ENCODE results near the gene KCNMA1. TPM values are rescaled to one million over a fixed set of nuclear protein-coding genes. Genes with fewer than 3 reads are reported as not detected.

KCNMA1 gene
- total and polyA plus RNA-seq, 2 donors (not counting 1 experiment from before 2014, with no cell fraction given) = 0.82 to 3.1 TPM

DNA sequence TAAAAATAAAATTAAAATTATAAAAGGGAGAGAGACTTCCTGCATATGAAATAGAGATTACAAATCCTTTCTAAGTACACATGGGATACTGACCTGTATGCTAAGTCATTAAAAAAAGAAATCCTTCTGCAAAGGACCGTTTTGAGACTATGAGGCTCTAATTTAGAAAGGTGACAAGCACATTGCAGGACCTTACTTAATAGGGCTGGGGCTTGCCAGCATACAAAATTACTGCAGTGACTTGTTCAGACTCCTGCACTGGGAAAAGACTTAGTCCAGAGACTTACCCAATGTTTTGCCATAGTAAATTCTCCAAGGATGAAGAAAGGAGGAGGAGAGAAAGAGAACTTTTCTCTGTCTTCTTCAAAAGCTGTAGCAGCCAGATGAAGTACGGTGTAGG lies 193.6 kb downstream of the KCNMA1 start:
- POLR2A ChIA-PET = no interaction called here
- intact Hi-C loops (cut with micrococcal nuclease) = no loop called here
- Histone ChIP-seq H3K27ac (ENCODE audit: low read length in 2 of 2) (no peak overlapping the region), H3K36me3 (replicated peaks in 1 of 2; ENCODE audit: control extremely low read depth in 1 of 2, control insufficient read depth in 1 of 2, extremely low read depth in 1 of 2, insufficient read depth in 2 of 2, low read length in 1 of 2) (no peaks in the 10 kb centered on the region), H3K4me3 (ENCODE audit: control extremely low read depth in 1 of 5, extremely low read depth in 1 of 5, insufficient read depth in 1 of 5, low read depth in 2 of 5, low read length in 4 of 5) (no peak overlapping the region), H4K20me1 (ENCODE audit: control insufficient read depth, insufficient read depth, low read length, poor library complexity, severe bottlenecking) (no peaks in the 10 kb centered on the region), H3K9ac (ENCODE audit: low read length) (no peak overlapping the region), H3K9me3 (ENCODE audit: control extremely low read depth in 1 of 3, control insufficient read depth in 2 of 3, insufficient read depth in 1 of 3, low read length in 2 of 3) (no peaks in the 10 kb centered on the region), H3K4me2 (replicated peaks; ENCODE audit: low read depth, low read length, poor library complexity, severe bottlenecking) (no peak overlapping the region), H3K4me1 (ENCODE audit: control insufficient read depth in 2 of 2, insufficient read depth in 2 of 2, low read length in 2 of 2) (no peaks in the 10 kb centered on the region), H3K79me2 (ENCODE audit: control insufficient read depth, insufficient read depth, low read length) (no peaks in the 10 kb centered on the region), H3K27me3 (replicated peaks in 1 of 4; ENCODE audit: control extremely low read depth in 1 of 4, control insufficient read depth in 3 of 4, insufficient read depth in 4 of 4, low read length in 3 of 4) (peaks cover 0 to 3% (median 0%) of the 10 kb centered on the region in 4 experiments), H2AFZ (ENCODE audit: insufficient read depth, low read depth, low read length, poor library complexity, severe bottlenecking) (no peak overlapping the region)
- Mint-ChIP-seq H3K27ac (no peak overlapping the region), H3K27me3 (no peaks in the 10 kb centered on the region), H3K9me3 (ENCODE audit: insufficient read depth) (no peaks in the 10 kb centered on the region), H3K4me1 (no peaks in the 10 kb centered on the region), H3K4me3 (no peak overlapping the region)
- ATAC-seq (ENCODE audit: low read depth) (no peak), DNase-seq (no peak)
- no peak for TF ChIP-seq EZH2 (IDR thresholded peaks at IDR 0.05; ENCODE audit: borderline replicate concordance, insufficient read depth, low read depth, low read length, poor library complexity, severe bottlenecking)
- no peak for TF ChIP-seq CTCF (IDR thresholded peaks at IDR 0.05)
- no CpG with 5 or more reads among the region's 2 CpGs for WGBS (ENCODE audit: insufficient coverage)
- CTCF ChIA-PET = no interaction called here

- no peak for DNase-seq
- 82% methylated on average over 5 of the region's 6 CpGs for WGBS (ENCODE audit: insufficient coverage)
Observed at GRCh38 chr10:77442699-77443189, 194.9 kb downstream of the KCNMA1 start.

More at GRCh38 chr10:77442699-77443189, 194.9 kb downstream of the KCNMA1 start:
- no peaks in the 10 kb centered on the region for H3K79me2 ChIP-seq (ENCODE audit: control insufficient read depth, insufficient read depth, low read length)
- CTCF ChIA-PET = no interaction called here
- H3K27me3 Mint-ChIP-seq = no peaks in the 10 kb centered on the region
- no peak for TF ChIP-seq EZH2 (IDR thresholded peaks at IDR 0.05; ENCODE audit: borderline replicate concordance, insufficient read depth, low read depth, low read length, poor library complexity, severe bottlenecking)
- no peak for TF ChIP-seq CTCF (IDR thresholded peaks at IDR 0.05)
- no peak overlapping the region for H3K4me2 ChIP-seq (replicated peaks; ENCODE audit: low read depth, low read length, poor library complexity, severe bottlenecking)
- H3K4me1 Mint-ChIP-seq = no peaks in the 10 kb centered on the region
- H3K4me1 ChIP-seq (ENCODE audit: control insufficient read depth in 2 of 2, insufficient read depth in 2 of 2, low read length in 2 of 2) = no peaks in the 10 kb centered on the region
- no peak overlapping the region for H2AFZ ChIP-seq (ENCODE audit: insufficient read depth, low read depth, low read length, poor library complexity, severe bottlenecking)
- ATAC-seq (ENCODE audit: low read depth) = no peak
- H3K9ac ChIP-seq (ENCODE audit: low read length) = no peak overlapping the region
- no peaks in the 10 kb centered on the region for H3K36me3 ChIP-seq (replicated peaks in 1 of 2; ENCODE audit: control extremely low read depth in 1 of 2, control insufficient read depth in 1 of 2, extremely low read depth in 1 of 2, insufficient read depth in 2 of 2, low read length in 1 of 2)
- H3K27ac ChIP-seq (ENCODE audit: low read length in 2 of 2) = no peak overlapping the region
- no peak overlapping the region for H3K4me3 Mint-ChIP-seq
- intact Hi-C loops (cut with micrococcal nuclease) = no loop called here
- H3K27me3 ChIP-seq (replicated peaks in 1 of 4; ENCODE audit: control extremely low read depth in 1 of 4, control insufficient read depth in 3 of 4, insufficient read depth in 4 of 4, low read length in 3 of 4) = peaks cover 0 to 3% (median 0%) of the 10 kb centered on the region in 4 experiments
- H4K20me1 ChIP-seq (ENCODE audit: control insufficient read depth, insufficient read depth, low read length, poor library complexity, severe bottlenecking) = no peaks in the 10 kb centered on the region
- no peak overlapping the region for H3K27ac Mint-ChIP-seq
- POLR2A ChIA-PET = no interaction called here
- no peaks in the 10 kb centered on the region for H3K9me3 ChIP-seq (ENCODE audit: control extremely low read depth in 1 of 3, control insufficient read depth in 2 of 3, insufficient read depth in 1 of 3, low read length in 2 of 3)
- no peak overlapping the region for H3K4me3 ChIP-seq (ENCODE audit: control extremely low read depth in 1 of 5, extremely low read depth in 1 of 5, insufficient read depth in 1 of 5, low read depth in 2 of 5, low read length in 4 of 5)
- H3K9me3 Mint-ChIP-seq (ENCODE audit: insufficient read depth) = no peaks in the 10 kb centered on the region

Data from B cell (primary cell).